NB4 (cell line): ENCODE data around the gene ECD.

Source experiments
- DNase-seq: peaks from one replicate; pipeline ENCODE4 v3.0.0; 2010; ENCODE audit warnings: low read depth
- H3K4me3 ChIP-seq: one replicate; pipeline ENCODE4 v1.5.1; 2011; ENCODE audit warnings: mild to moderate bottlenecking, low read depth, low read length, moderate library complexity
- CTCF ChIP-seq: IDR thresholded peaks from one replicate; pipeline ENCODE4 v1.5.1; 2012; ENCODE audit warnings: low read depth, low read length
- MAX ChIP-seq: IDR thresholded peaks from 2 replicates; pipeline ENCODE4 v1.6.1; 2011; ENCODE audit warnings: low read depth, low read length
- MYC ChIP-seq: IDR thresholded peaks from 2 replicates; pipeline ENCODE4 v1.6.1; 2011; ENCODE audit warnings: low read depth, low read length
- POLR2A ChIP-seq: IDR thresholded peaks from 2 replicates; pipeline ENCODE4 v1.6.1; 2011; ENCODE audit warnings: mild to moderate bottlenecking; ENCODE audit not compliant: insufficient read length; ENCODE audit errors: extremely low read depth

The ECD gene

GRCh38 chr10:73167783-73168464 lies at the start of gene ECD, which contains the start of gene FAM149B1:
Gene ECD, minus strand, starts transcription at chr10:73168008. Its CDS starts 4,071 bp downstream, at chr10:73163937.
Gene FAM149B1, plus strand, starts transcription at chr10:73168119. Its CDS starts 221 bp downstream, at chr10:73168340.
- peak; percentile 96 for DNase-seq
- peak within 1 kb of the TSS; percentile 93 for H3K4me3 ChIP-seq
- no peak for TF ChIP-seq MAX
- no peak for TF ChIP-seq MYC
- TF ChIP-seq POLR2A: peak; percentile 97

- no peak for TF ChIP-seq POLR2A
- TF ChIP-seq MAX: no peak
- no peak overlapping the region for H3K4me3 ChIP-seq
- no peak for DNase-seq
These were observed 47.9 kb upstream of the ECD start for GRCh38 chr10:73215749-73216148.

DNA sequence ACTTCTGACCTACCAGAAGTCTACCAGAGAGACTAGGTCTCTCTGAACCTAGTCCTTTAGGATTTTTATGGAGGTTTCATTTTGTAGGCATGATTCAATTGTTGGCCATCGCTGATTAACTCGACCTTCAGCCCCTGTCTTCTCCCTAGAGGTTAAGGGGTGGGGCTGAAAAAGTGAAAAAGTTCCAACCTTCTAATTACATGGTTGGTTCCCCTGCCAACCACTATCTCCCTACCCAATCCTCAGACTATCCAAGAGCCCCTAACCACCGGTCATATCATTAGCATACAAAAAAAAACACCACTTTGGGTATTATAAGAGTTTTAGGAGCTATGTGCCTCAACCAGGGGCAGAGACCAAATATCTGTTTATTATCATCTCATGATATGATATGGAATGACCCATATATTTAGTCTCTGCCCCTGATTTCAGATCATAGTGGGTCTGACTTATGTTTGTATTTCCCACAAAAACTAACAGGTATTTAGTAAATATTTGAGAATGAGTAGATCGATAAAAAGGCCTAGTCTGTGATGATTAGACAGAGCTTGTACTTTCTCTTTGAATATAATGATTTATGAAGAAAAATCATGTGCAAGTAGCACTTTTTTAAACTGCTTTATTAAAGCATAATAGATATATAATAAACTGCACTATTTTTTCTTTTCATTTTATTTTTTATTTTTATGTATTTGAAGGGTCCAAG lies 43.5 kb upstream of the ECD start:
- no peak for DNase-seq
- H3K4me3 ChIP-seq: no peak overlapping the region

GRCh38 chr10:73210395-73211105 lies 42.7 kb upstream of the ECD start:
- TF ChIP-seq MYC (no peak), MAX (no peak), CTCF (no peak), POLR2A (no peak)
- no peak for DNase-seq
- no peak overlapping the region for H3K4me3 ChIP-seq

More for the DNA sequence above, 43.5 kb upstream of the ECD start:
- no peak for TF ChIP-seq MAX
- TF ChIP-seq MYC: no peak
- TF ChIP-seq CTCF: no peak
- TF ChIP-seq POLR2A: no peak

- no peak for DNase-seq
- H3K4me3 ChIP-seq: no peak overlapping the region
- TF ChIP-seq MAX (no peak), POLR2A (no peak), CTCF (no peak), MYC (no peak)
These were observed 41.9 kb upstream of the ECD start for GRCh38 chr10:73209705-73210104.

- TF ChIP-seq MYC (no peak), CTCF (no peak), POLR2A (no peak), MAX (no peak)
- DNase-seq: no peak
- H3K4me3 ChIP-seq: no peak overlapping the region
These were observed 40.1 kb upstream of the ECD start for GRCh38 chr10:73207883-73208282.
